LNCaP clone FGC (cell line): ENCODE results near the gene FIBIN.

Source experiments
- DNase-seq: peaks from one replicate; pipeline ENCODE4 v3.0.0-alpha.2; 2011; ENCODE audit warnings: low read depth
- H3K4me3 ChIP-seq: 2 replicates; pipeline ENCODE4 v1.5.1; 2011; ENCODE audit warnings: mild to moderate bottlenecking, low read depth, low read length, control low read depth
- TF ChIP-seq, protein P1 (sequence below): IDR thresholded peaks from 2 replicates; pipeline ENCODE4 v1.5.1; 2012; ENCODE audit warnings: mild to moderate bottlenecking; ENCODE audit not compliant: control insufficient read depth, insufficient read depth; ENCODE audit errors: extremely low read depth

FIBIN gene

DNA sequence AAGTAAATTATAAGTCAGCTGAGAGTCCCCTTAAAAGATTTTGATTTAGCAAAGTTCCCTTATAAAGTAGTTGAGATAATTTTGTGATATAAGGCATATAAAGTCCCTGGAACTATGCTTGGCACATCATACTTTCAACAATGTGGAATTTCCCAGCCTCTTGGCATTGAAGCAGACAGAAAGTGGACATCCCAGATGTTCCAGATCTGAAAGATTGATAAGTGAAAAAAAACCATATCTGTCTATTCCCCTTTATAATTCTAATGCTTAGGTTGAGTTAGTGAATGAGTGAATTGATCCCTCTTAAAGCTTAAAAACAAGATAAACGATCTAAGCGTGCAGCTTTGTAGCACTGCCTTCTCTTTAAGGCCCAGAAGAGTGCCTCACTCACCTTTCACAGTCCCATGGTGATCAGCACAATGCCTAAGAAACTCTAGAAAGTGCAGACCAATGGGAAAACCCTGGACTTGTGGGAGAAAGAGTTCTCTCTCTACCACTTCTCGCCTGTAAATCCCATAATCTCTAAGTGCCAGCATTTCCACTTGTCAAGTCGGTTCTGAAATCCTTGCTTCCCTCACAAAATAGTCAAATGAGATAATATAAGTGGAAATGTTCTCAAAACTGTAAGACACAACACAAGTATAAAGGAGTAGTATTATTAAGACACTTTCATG, 17.8 kb downstream of the FIBIN start:
- TF ChIP-seq, protein P1, sequence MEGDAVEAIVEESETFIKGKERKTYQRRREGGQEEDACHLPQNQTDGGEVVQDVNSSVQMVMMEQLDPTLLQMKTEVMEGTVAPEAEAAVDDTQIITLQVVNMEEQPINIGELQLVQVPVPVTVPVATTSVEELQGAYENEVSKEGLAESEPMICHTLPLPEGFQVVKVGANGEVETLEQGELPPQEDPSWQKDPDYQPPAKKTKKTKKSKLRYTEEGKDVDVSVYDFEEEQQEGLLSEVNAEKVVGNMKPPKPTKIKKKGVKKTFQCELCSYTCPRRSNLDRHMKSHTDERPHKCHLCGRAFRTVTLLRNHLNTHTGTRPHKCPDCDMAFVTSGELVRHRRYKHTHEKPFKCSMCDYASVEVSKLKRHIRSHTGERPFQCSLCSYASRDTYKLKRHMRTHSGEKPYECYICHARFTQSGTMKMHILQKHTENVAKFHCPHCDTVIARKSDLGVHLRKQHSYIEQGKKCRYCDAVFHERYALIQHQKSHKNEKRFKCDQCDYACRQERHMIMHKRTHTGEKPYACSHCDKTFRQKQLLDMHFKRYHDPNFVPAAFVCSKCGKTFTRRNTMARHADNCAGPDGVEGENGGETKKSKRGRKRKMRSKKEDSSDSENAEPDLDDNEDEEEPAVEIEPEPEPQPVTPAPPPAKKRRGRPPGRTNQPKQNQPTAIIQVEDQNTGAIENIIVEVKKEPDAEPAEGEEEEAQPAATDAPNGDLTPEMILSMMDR, result no peak

DNA sequence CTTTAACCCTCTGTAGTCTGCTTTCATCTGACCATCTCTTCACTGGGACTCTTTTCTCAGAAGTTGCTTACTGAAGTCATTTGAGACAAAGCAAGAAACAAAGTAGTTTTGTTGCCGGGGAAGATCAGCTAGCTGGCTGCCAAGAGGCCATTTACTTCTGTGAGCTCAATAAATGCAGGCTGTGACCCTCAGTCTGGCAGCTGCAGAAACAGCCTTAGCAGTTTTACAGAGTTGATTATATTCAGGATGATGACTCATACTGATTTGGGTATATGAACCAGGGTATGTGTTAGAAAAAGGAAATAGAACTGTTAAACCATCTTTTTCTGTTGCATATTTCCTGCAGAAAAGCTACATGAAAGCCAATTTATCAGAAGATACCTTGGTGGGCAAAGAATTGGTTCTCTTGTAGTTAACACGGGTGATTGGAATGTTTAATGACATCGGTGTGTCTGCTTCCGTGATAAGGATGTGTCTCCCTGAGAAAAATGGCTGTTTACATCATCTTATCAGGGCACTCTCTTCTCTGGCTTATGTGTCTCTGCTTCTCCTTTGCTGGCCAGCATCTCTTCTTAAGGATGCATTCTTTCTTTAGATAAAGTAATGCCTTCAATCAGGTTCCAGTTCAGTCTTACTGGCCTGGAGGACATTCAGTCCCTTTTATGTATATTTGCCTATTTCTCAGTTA, 18.5 kb downstream of the FIBIN start:
- no peak for DNase-seq
- H3K4me3 ChIP-seq, result no peak overlapping the region

More for the DNA sequence above, 17.8 kb downstream of the FIBIN start:
- no peak overlapping the region for H3K4me3 ChIP-seq
- DNase-seq, result no peak

DNA sequence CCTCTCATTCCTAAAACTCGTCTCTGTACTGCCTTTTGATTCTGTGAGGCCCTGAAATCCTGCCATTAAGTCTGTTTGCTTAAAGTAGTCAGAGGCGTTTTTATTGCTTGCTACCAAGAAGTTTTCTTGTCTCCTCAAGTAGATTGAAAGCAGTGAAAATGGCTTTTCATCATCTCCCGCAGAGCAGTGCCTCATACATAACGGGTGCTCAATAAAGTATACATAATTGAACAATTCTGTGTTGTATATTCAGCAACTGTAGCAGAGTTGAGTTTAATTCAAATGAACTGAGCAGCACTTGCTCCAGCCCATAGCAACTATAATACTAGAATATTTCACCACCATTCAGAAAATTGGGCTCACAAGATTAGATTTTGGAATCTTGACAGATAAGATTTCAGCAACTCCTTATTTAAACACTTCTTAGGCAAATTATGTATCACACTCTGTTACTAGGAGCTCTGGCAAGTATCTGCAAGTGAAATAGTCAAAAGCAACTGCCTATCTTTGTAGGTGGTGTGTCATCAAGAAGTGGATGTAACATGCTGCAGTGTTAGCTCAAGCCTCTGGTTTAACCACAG, 20.0 kb downstream of the FIBIN start:
- H3K4me3 ChIP-seq, result no peak overlapping the region
- DNase-seq, result peak; percentile 56
- TF ChIP-seq, protein P1, result no peak

More for the DNA sequence above, 18.5 kb downstream of the FIBIN start:
- TF ChIP-seq, protein P1, result no peak

DNA sequence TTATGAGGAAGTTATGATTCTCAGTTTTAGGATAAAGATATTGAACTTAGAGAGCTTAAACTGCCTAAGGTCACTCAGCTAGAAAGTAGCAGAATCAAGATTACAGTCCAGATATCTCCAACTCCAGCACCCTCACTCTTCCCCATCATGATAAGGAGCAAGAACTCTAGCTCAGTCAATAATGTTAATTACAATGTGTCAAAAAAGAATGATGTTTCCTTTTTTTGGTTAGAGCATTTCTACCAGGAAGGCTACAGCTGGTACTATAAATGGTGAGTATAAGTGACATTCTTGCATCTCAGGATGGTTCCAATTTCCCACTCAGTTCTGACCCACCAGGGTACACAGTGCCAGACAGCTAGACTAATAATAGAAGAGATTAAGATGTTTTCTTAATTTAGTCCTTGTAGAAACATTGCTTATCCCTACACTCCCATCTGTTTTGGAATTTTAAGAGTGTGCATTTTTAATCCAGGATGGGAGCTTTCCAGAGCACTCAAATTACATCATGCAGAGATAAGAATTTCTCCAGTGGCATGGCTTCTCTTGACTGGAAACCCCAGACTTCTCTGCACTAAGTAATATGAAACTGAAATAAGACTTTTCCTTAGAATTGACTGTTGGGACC, 25.1 kb downstream of the FIBIN start:
- no peak overlapping the region for H3K4me3 ChIP-seq
- no peak for DNase-seq
- TF ChIP-seq, protein P1, result no peak

DNA sequence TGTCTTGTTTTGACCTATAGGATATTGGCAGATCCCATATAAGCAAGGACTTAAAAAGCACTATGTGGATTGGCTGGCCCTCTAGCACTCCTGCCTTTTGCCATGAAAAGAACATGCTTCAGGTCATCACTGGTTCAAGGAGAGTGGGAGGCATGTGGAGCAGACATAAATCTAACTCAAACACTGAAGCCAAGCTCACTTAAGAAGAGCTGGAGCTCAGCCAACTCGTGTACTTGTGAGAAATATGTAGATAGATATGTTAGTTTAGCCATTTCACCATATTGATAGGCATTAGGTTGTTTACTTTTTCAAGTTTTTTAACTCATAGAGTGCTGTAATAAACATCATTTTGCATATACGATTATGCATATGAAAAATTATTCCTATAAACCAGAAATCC, 26.8 kb downstream of the FIBIN start:
- TF ChIP-seq, protein P1, result no peak
- no peak overlapping the region for H3K4me3 ChIP-seq
- DNase-seq, result peak; percentile 6

DNA sequence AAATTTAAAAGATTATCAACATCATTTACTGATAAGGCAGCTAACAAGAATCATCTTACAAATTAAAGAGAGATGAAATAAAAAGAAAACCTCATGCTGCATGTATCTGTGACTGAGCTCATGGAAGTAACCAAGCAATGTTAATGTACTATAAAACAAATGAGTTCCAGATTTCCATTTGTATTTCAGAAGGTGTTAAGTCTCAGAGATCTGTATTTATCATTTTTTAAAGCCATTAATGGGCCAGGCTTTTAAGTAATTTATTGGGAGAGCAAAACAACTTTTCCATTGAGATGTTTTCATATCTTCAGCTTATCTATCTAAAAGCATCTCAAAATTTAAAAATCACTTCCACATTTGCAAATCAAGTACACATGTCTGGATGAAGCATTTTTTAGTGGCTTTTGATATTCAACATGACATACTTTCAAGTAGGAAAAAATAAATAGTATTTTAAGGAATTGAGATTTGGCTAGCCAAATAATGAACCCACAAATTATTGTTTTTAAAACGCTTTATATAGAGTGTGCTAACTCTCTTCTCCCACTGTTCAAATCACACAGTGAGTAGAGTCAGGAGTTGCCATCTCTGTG, 28.8 kb downstream of the FIBIN start:
- no peak overlapping the region for H3K4me3 ChIP-seq
- TF ChIP-seq, protein P1, result no peak
- no peak for DNase-seq
